BE2C (cell line): ENCODE data around the gene MARCHF7.
"Not testable (repeated sequence)": the region's sequence is repeated elsewhere in the genome, so short reads cannot be mapped to it uniquely, and the experiment has no call there.

Source experiments
- DNase-seq: peaks from one replicate; pipeline ENCODE4 v3.0.0-alpha.2; 2020
- H3K27me3 ChIP-seq: fragments of 250-450 bp; sonication (Bioruptor Pico); 2 replicates; pipeline ENCODE4 v1.5.1; 2020; ENCODE audit warnings: mild to moderate bottlenecking
- H3K36me3 ChIP-seq: fragments of 250-450 bp; sonication (Bioruptor Pico); 2 replicates; pipeline ENCODE4 v1.5.1; 2020; ENCODE audit warnings: mild to moderate bottlenecking
- H3K4me1 ChIP-seq: fragments of 250-450 bp; sonication (Bioruptor Pico); 2 replicates; pipeline ENCODE4 v1.5.1; 2020
- H3K4me3 ChIP-seq: 2 replicates; pipeline ENCODE4 v1.5.1; 2011; ENCODE audit warnings: low read depth, low read length
- H3K9me3 ChIP-seq: fragments of 250-450 bp; sonication (Bioruptor Pico); 2 replicates; pipeline ENCODE4 v1.5.1; 2020
- CTCF ChIP-seq: IDR thresholded peaks from 2 replicates; pipeline ENCODE4 v1.5.1; 2012; ENCODE audit warnings: mild to moderate bottlenecking, low read depth, low read length

Gene MARCHF7

GRCh38 chr2:159742846-159743245 lies 30.5 kb downstream of the MARCHF7 start:
- TF ChIP-seq CTCF: no peak
- peaks cover 6% of the 10 kb centered on the region for H3K36me3 ChIP-seq
- no peaks in the 10 kb centered on the region for H3K9me3 ChIP-seq

DNA sequence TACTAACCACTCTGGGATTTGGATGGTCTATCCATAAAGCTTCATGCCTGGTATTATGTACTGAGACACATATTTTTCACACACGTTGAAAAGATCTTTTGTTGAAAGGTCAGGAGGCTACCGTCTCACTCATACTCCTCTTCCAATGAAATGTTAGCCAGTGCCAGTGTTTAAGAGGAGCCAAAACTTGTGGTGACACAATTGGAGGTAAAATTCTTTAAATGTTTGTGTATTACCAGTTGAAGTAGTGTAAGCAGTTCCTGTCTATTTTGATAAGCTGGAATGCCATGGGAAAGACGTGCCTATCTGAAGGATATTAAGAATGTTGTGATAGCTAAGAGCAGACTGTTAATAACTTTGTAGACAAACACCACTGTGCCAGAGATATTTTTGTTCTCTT lies 32.1 kb downstream of the MARCHF7 start:
- no peak overlapping the region for H3K4me3 ChIP-seq
- TF ChIP-seq CTCF: no peak
- no peaks in the 10 kb centered on the region for H3K4me1 ChIP-seq
- H3K27me3 ChIP-seq: no peaks in the 10 kb centered on the region
- H3K36me3 ChIP-seq: peaks cover 15% of the 10 kb centered on the region
- no peaks in the 10 kb centered on the region for H3K9me3 ChIP-seq
- no peak for DNase-seq

More at GRCh38 chr2:159742846-159743245, 30.5 kb downstream of the MARCHF7 start:
- Histone ChIP-seq H3K4me3 (no peak overlapping the region), H3K4me1 (no peaks in the 10 kb centered on the region), H3K27me3 (no peaks in the 10 kb centered on the region)
- DNase-seq: no peak

GRCh38 chr2:159745237-159745636 lies 32.9 kb downstream of the MARCHF7 start:
- not testable (repeated sequence) for H3K4me3 ChIP-seq, H3K9me3 ChIP-seq, H3K27me3 ChIP-seq, H3K4me1 ChIP-seq, DNase-seq
- peaks cover 15% of the 10 kb centered on the region for H3K36me3 ChIP-seq

- Histone ChIP-seq H3K36me3 (peaks cover 24% of the 10 kb centered on the region), H3K27me3 (no peaks in the 10 kb centered on the region), H3K9me3 (no peaks in the 10 kb centered on the region), H3K4me1 (no peaks in the 10 kb centered on the region), H3K4me3 (no peak overlapping the region)
- no peak for TF ChIP-seq CTCF
- no peak for DNase-seq
Measured at GRCh38 chr2:159748089-159748488, 35.8 kb downstream of the MARCHF7 start.

DNA sequence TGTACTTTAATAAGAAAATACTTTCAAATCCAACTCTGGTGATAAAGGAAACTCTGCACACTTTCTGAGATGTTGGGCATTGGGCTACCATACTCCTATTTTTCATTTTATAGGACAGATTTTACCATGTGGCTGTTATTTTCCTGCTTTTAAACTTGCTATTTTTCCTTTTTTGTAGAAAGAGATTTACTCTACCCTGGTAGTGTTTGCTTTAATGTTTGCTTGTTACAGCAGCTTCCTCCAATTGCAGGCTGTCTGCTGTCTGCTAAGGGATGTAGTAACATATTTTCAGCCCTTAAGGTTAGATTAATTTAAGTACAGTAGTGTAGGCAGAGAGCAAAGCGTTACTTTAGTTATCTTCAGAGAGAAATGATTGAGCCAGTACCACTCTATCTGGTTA lies 38.6 kb downstream of the MARCHF7 start:
- Histone ChIP-seq H3K9me3 (no peaks in the 10 kb centered on the region), H3K4me3 (no peak overlapping the region), H3K4me1 (no peaks in the 10 kb centered on the region), H3K27me3 (no peaks in the 10 kb centered on the region), H3K36me3 (peaks cover 25% of the 10 kb centered on the region)
- DNase-seq: no peak
- no peak for TF ChIP-seq CTCF

- peaks cover 17% of the 10 kb centered on the region for H3K36me3 ChIP-seq
- no peak overlapping the region for H3K4me3 ChIP-seq
- H3K9me3 ChIP-seq: no peaks in the 10 kb centered on the region
- no peaks in the 10 kb centered on the region for H3K4me1 ChIP-seq
- no peak for DNase-seq
- TF ChIP-seq CTCF: no peak
- no peaks in the 10 kb centered on the region for H3K27me3 ChIP-seq
Measured at GRCh38 chr2:159753797-159754196, 41.5 kb downstream of the MARCHF7 start.

- no peak for TF ChIP-seq CTCF
- Histone ChIP-seq H3K4me3 (no peak overlapping the region), H3K36me3 (peaks cover 17% of the 10 kb centered on the region), H3K9me3 (no peaks in the 10 kb centered on the region), H3K4me1 (no peaks in the 10 kb centered on the region), H3K27me3 (no peaks in the 10 kb centered on the region)
- no peak for DNase-seq
Measured at GRCh38 chr2:159755014-159755413, 42.7 kb downstream of the MARCHF7 start.
